Duodenal mucosa (tissue), 2 donors: ENCODE measurements around the gene SIM2.
"Not testable (repeated sequence)": the region's sequence is repeated elsewhere in the genome, so short reads cannot be mapped to it uniquely, and the experiment has no call there.

ENCODE experiments used
- H3K27ac ChIP-seq: one replicate; pipeline ENCODE4 v1.7.0; 2013; ENCODE audit warnings: low read depth, low read length
- H3K27me3 ChIP-seq, 2 donors: one replicate each; pipeline ENCODE4 v1.7.0; 2013; ENCODE audit warnings: low read length in 2 of 2, control low read depth in 1 of 2; ENCODE audit not compliant: insufficient read depth in 2 of 2, control insufficient read depth in 1 of 2
- H3K36me3 ChIP-seq, 2 donors: one replicate each; pipeline ENCODE4 v1.7.0; 2013; ENCODE audit warnings: low read length in 2 of 2, control low read depth in 1 of 2; ENCODE audit not compliant: insufficient read depth in 2 of 2, control insufficient read depth in 1 of 2
- H3K4me1 ChIP-seq, 2 donors: one replicate each; pipeline ENCODE4 v1.7.0; 2013; ENCODE audit warnings: low read length in 2 of 2, control low read depth in 1 of 2; ENCODE audit not compliant: insufficient read depth in 2 of 2, control insufficient read depth in 1 of 2
- H3K4me3 ChIP-seq, 2 donors: one replicate each; pipeline ENCODE4 v1.7.0; 2013; ENCODE audit warnings: low read length in 2 of 2, low read depth in 1 of 2
- H3K9ac ChIP-seq, 2 donors: one replicate each; pipeline ENCODE4 v1.7.0; 2013; ENCODE audit warnings: low read length in 2 of 2, low read depth in 1 of 2
- H3K9me3 ChIP-seq, 2 donors: one replicate each; pipeline ENCODE4 v1.7.0; 2013; ENCODE audit warnings: low read length in 2 of 2, control low read depth in 1 of 2; ENCODE audit not compliant: control insufficient read depth in 1 of 2

SIM2 gene, protein sequence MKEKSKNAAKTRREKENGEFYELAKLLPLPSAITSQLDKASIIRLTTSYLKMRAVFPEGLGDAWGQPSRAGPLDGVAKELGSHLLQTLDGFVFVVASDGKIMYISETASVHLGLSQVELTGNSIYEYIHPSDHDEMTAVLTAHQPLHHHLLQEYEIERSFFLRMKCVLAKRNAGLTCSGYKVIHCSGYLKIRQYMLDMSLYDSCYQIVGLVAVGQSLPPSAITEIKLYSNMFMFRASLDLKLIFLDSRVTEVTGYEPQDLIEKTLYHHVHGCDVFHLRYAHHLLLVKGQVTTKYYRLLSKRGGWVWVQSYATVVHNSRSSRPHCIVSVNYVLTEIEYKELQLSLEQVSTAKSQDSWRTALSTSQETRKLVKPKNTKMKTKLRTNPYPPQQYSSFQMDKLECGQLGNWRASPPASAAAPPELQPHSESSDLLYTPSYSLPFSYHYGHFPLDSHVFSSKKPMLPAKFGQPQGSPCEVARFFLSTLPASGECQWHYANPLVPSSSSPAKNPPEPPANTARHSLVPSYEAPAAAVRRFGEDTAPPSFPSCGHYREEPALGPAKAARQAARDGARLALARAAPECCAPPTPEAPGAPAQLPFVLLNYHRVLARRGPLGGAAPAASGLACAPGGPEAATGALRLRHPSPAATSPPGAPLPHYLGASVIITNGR

DNA sequence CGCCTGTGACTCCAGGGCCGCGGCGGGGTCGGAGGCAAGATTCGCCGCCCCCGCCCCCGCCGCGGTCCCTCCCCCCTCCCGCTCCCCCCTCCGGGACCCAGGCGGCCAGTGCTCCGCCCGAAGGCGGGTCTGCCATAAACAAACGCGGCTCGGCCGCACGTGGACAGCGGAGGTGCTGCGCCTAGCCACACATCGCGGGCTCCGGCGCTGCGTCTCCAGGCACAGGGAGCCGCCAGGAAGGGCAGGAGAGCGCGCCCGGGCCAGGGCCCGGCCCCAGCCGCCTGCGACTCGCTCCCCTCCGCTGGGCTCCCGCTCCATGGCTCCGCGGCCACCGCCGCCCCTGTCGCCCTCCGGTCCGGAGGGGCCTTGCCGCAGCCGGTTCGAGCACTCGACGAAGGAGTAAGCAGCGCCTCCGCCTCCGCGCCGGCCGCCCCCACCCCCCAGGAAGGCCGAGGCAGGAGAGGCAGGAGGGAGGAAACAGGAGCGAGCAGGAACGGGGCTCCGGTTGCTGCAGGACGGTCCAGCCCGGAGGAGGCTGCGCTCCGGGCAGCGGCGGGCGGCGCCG is at the start of gene SIM2:
Gene SIM2 (plus strand): TSS at position 135 of the 565 bp plus-strand sequence. CDS start 632 bp downstream, outside the sequence.
- Histone ChIP-seq H3K9ac (no peak within 1 kb of the TSS), H3K4me1 (peaks cover 10 to 17% of the 10 kb centered on the region in 2 donors), H3K9me3 (no peaks in the 10 kb centered on the region), H3K27me3 (peaks cover 90 to 96% of the 10 kb centered on the region in 2 donors), H3K36me3 (no peaks in the 10 kb centered on the region), H3K4me3 (peak within 1 kb of the TSS; percentile 8 to 43), H3K27ac (no peak within 1 kb of the TSS)

DNA sequence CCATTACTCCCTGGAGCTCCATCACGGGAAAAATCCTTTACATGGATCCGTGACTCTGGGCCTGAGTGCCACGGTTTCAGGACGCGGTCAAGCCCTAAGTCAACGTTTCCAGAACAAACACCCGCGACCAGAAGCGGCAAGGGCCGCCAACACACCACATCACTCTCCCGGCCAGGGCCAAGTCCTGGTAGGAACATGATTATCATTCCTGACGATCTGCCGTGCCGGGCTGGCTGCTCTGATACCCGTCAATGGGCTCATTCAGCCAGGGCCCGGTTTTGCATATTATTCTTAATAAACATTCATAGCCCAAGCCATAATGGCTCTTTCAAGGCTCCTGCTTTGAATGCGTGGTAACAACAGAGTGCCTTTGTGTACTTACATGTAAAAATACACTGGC is 44.6 kb upstream of the SIM2 start:
- no peak overlapping the region for H3K9ac ChIP-seq
- no peaks in the 10 kb centered on the region for H3K4me1 ChIP-seq
- no peak overlapping the region for H3K27ac ChIP-seq
- H3K9me3 ChIP-seq, result no peaks in the 10 kb centered on the region
- peaks cover 0 to 16% of the 10 kb centered on the region in 2 donors for H3K27me3 ChIP-seq
- H3K4me3 ChIP-seq, result no peak overlapping the region
- H3K36me3 ChIP-seq, result no peaks in the 10 kb centered on the region

DNA sequence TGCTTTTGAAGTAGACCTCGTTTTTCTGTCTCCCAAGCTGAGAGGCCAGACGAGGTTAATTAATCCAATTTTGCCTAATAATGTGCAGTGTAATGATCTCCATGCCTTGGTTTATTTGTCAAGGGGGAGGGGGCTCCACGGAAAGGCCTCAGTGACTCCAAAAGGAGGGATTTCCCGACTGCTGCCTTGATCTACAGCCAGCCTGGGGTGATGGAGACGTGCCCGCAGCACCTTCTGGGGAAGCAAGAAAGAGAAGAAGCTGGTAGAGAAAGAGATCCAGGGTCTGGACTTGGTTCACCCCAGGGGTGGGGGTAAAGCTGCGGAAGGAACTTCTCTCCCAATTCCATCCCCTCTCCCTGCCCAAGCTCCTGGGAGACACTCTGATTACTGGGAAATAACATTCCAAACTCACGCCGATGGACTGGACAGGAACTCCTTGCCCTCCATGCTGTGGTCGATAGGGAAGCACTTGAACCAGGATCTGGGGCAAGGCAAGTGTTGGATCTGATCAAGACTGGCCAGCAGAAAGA is 44.1 kb upstream of the SIM2 start:
- Histone ChIP-seq H3K27me3 (peaks cover 0 to 16% of the 10 kb centered on the region in 2 donors), H3K4me1 (no peaks in the 10 kb centered on the region), H3K27ac (no peak overlapping the region), H3K4me3 (no peak overlapping the region), H3K9me3 (no peaks in the 10 kb centered on the region), H3K9ac (no peak overlapping the region), H3K36me3 (no peaks in the 10 kb centered on the region)

DNA sequence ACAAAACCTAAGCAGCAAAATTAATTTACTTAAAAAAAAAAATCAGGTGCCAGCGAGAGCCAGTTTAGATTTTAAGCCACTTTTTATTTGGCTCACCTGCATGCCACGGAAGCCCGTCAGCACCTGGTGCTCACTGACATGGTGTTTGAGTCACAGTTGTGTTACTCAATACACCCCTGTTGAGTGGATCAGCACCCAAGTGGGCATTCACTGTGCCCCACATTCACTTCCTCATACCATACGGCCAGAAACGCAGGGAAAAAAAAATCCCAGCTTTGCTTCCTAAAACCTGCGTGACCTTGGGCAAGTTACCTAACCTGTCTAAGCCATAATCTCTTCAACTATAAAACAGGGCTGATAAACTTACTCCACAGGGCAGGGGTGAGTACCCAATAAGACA is 42.8 kb upstream of the SIM2 start:
- H3K27ac ChIP-seq, result no peak overlapping the region
- H3K9me3 ChIP-seq, result no peaks in the 10 kb centered on the region
- H3K4me3 ChIP-seq, result no peak overlapping the region
- H3K9ac ChIP-seq, result no peak overlapping the region
- H3K27me3 ChIP-seq, result peaks cover 0 to 16% of the 10 kb centered on the region in 2 donors
- no peaks in the 10 kb centered on the region for H3K4me1 ChIP-seq
- H3K36me3 ChIP-seq, result no peaks in the 10 kb centered on the region

DNA sequence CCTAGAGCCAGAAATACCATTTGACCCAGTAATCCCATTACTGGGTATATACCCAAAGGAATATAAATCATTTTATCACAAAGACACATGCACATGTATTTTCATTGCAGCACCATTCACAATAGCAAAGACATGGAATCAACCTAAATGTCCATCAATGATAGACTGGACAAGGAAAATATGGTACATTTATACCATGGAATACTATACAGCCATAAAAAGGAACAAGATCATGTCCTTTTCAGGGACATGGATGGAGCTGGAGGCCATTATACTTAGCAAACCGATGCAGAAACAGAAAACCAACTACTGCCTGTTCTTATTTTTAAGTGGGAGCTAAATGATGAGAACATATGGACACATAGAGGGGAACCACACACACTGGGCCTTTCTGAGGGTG is 41.6 kb upstream of the SIM2 start:
- not testable (repeated sequence) for H3K4me3 ChIP-seq, H3K9ac ChIP-seq, H3K9me3 ChIP-seq, H3K4me1 ChIP-seq, H3K36me3 ChIP-seq, H3K27ac ChIP-seq
- H3K27me3 ChIP-seq, result peaks cover 0 to 16% of the 10 kb centered on the region in 2 donors

DNA sequence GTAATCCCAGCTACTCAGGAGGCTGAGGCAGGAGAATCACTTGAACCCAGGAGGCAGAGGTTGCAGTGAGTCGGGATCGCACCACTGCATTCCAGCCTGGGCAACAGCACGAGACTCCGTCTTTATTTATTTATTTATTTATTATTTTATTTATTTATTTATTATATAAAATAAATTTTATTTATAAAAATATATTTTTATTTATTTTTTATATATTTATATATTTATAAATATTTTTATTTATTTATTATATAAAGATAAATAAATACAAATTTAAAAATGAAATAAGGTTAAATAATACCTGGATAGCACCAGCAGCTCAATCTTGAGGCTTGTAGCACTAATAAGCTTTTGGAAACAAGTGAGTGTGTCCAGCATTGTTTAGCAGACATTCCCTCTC is 40.9 kb upstream of the SIM2 start:
- Histone ChIP-seq H3K4me3 (no peak overlapping the region), H3K9me3 (no peaks in the 10 kb centered on the region), H3K27me3 (peaks cover 0 to 16% of the 10 kb centered on the region in 2 donors)

DNA sequence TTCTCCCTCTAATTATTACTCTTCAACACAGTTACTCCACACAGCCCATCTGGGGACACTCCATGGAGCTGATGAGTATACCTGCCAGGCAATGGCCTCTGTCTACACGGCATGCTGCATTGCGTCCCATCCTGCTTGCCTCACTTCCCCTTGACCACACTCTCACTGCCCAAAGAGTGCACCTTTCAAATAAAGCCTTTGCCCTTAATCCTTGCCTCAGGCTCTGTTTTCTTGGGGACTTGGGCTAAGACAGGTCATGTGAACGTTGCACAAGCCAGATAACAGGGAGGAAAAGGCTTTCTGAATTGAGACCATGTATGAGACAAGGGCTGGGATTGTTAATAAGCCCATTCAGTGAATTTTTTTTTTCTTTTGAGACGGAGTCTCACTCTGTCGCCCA is 40.0 kb upstream of the SIM2 start:
- H3K4me3 ChIP-seq, result no peak overlapping the region
- no peak overlapping the region for H3K9ac ChIP-seq
- H3K27ac ChIP-seq, result no peak overlapping the region
- H3K27me3 ChIP-seq, result peaks cover 9 to 23% of the 10 kb centered on the region in 2 donors
- H3K36me3 ChIP-seq, result no peaks in the 10 kb centered on the region
- H3K9me3 ChIP-seq, result no peaks in the 10 kb centered on the region
- no peaks in the 10 kb centered on the region for H3K4me1 ChIP-seq

More for the DNA sequence above, 40.9 kb upstream of the SIM2 start:
- Histone ChIP-seq H3K9ac (no peak overlapping the region), H3K4me1 (no peaks in the 10 kb centered on the region), H3K27ac (no peak overlapping the region), H3K36me3 (no peaks in the 10 kb centered on the region)

DNA sequence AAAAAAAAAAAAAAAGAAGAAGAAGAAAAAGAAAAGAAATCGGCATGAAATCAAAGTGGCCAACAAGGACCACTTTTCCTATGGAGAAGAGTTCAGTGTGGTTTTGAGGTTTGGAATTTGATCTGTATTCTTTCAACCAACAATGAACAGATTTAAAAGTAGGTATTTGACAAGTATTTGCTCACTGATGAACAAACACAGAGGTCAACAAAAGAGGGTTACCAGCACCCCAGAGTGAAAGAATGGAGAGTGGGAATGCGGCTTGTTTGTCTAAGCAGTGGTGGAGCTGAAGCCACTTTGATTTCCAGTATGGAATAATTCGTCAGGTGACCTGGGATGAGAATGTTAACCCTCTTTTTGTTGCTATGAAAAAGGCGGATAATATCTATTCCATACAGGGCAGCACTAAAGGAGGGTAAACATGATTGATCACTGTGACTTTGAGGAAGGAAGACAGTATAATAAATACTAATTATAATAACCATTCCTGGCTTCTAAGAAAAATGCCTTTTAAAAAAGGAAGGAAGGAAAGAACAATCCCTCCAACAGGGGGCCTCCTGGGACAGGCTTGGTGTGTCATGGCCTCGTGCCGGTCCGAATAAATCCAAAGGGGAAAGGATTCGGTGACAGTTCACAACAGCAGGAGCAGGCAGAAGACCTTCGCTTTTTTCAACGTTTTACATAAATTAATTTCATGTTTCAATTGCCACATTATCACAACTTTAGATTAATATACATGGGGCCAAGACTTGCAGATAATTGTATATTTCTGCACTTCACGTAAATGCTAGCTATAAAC is 37.2 kb upstream of the SIM2 start:
- Histone ChIP-seq H3K9me3 (no peaks in the 10 kb centered on the region), H3K4me3 (no peak overlapping the region), H3K4me1 (no peaks in the 10 kb centered on the region), H3K27me3 (peaks cover 12 to 15% of the 10 kb centered on the region in 2 donors), H3K27ac (no peak overlapping the region), H3K36me3 (no peaks in the 10 kb centered on the region), H3K9ac (no peak overlapping the region)

DNA sequence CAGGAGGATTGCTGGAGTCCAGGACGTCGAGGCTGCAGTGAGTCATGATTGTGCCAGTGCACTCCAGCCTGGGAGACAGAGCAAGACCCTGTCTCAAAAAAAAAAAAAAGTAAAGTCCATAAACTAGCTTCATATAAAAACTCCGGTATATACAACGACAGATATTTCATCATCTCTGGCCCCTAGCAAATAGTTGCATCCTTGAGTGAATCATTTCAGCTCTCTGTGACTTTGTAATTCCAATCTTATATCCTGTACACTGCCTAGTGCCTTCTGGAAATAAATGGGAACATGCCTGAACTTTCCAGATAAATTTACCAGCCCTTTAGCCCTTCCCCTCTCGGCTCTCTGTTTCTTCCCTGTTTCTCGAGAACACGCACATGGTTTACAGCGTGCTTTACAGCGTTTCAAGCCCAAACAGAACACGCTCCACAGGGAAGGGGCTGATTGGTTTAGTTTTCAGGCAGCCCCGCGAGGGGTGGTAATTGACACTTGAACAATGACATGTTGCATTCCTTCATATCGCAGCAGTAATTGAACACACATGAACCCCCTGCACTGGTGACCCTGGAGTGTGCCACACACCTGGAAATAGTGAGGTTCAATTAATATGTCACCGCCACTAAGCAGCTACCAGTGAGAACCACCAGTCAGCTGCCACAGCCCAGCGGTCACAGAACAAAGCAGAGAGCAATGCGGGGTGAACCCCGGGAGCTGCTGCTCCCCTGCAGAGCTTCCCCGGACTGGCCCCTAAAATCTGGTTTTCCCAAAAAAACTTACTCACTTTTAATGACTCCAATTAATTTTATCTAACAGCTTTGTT is 35.7 kb upstream of the SIM2 start:
- Histone ChIP-seq H3K4me1 (no peaks in the 10 kb centered on the region), H3K9me3 (no peaks in the 10 kb centered on the region), H3K27me3 (peaks cover 12 to 15% of the 10 kb centered on the region in 2 donors), H3K4me3 (no peak overlapping the region), H3K9ac (no peak overlapping the region), H3K27ac (no peak overlapping the region), H3K36me3 (no peaks in the 10 kb centered on the region)
